Mesendoderm (in vitro differentiated cells): Measurements from ENCODE around the gene AKTIP.

Source experiments
- DNase-seq: peaks from one replicate; pipeline ENCODE4 v3.0.0; 2013
- H2AK5ac ChIP-seq: 2 replicates; pipeline ENCODE4 v1.6.1; 2013; ENCODE audit warnings: low read length, inconsistent platforms
- H2BK120ac ChIP-seq: 2 replicates; pipeline ENCODE4 v1.6.1; 2013; ENCODE audit warnings: low read depth, mild to moderate bottlenecking, low read length, moderate library complexity, mixed read lengths
- H2BK15ac ChIP-seq: replicated peaks from 2 replicates; pipeline ENCODE4 v1.6.1; 2013; ENCODE audit warnings: low read depth, mild to moderate bottlenecking, moderate library complexity
- H2BK5ac ChIP-seq: 2 replicates; pipeline ENCODE4 v1.6.1; 2013; ENCODE audit warnings: low read length, inconsistent platforms
- H3K18ac ChIP-seq: 2 replicates; pipeline ENCODE4 v1.6.1; 2013; ENCODE audit warnings: mild to moderate bottlenecking, low read length, mixed read lengths
- H3K23ac ChIP-seq: one replicate; pipeline ENCODE4 v1.6.1; 2013; ENCODE audit warnings: low read length
- H3K27ac ChIP-seq: 2 replicates; pipeline ENCODE4 v1.5.1; 2013; ENCODE audit warnings: low read depth, mild to moderate bottlenecking, inconsistent platforms, low read length, moderate library complexity
- H3K27me3 ChIP-seq: 2 replicates; pipeline ENCODE4 v1.6.1; 2013; ENCODE audit warnings: low read length, control low read depth, mild to moderate bottlenecking, inconsistent platforms; ENCODE audit not compliant: insufficient read depth, poor library complexity
- H3K36me3 ChIP-seq: 2 replicates; pipeline ENCODE4 v1.6.1; 2013; ENCODE audit warnings: low read length, inconsistent platforms; ENCODE audit not compliant: control insufficient read depth, insufficient read depth
- H3K4ac ChIP-seq: one replicate; pipeline ENCODE4 v1.6.1; 2013; ENCODE audit warnings: low read depth, mild to moderate bottlenecking, low read length, moderate library complexity
- H3K4me1 ChIP-seq: 2 replicates; pipeline ENCODE4 v1.6.1; 2013; ENCODE audit warnings: low read depth, low read length, inconsistent platforms; ENCODE audit not compliant: control insufficient read depth
- H3K4me2 ChIP-seq: 2 replicates; pipeline ENCODE4 v1.6.1; 2013; ENCODE audit warnings: low read length
- H3K4me3 ChIP-seq: 2 replicates; pipeline ENCODE4 v1.5.1; 2013; ENCODE audit warnings: mild to moderate bottlenecking, low read length
- H3K56ac ChIP-seq: one replicate; pipeline ENCODE4 v1.6.1; 2013; ENCODE audit warnings: low read length
- H3K79me1 ChIP-seq: 2 replicates; pipeline ENCODE4 v1.6.1; 2013; ENCODE audit warnings: low read length, inconsistent platforms
- H3K79me2 ChIP-seq: 2 replicates; pipeline ENCODE4 v1.6.1; 2013; ENCODE audit warnings: mild to moderate bottlenecking, low read length; ENCODE audit not compliant: control insufficient read depth, insufficient read depth
- H3K9ac ChIP-seq: 2 replicates; pipeline ENCODE4 v1.6.1; 2013; ENCODE audit warnings: low read length, inconsistent platforms
- H4K5ac ChIP-seq: one replicate; pipeline ENCODE4 v1.6.1; 2013; ENCODE audit warnings: low read length
- H4K8ac ChIP-seq: one replicate; pipeline ENCODE4 v1.6.1; 2013; ENCODE audit warnings: low read depth, mild to moderate bottlenecking, control low read depth, low read length, moderate library complexity
- WGBS: extraction: QIAGEN DNeasy Blood & Tissue Kit; methylation state at CpG from one replicate; pipeline ENCODE4 v1.1.7; 2013; ENCODE audit warnings: low lambda C conversion rate, missing lambda C conversion rate; ENCODE audit not compliant: insufficient coverage; ENCODE audit errors: extremely low coverage; 5-methylcytosine and 5-hydroxymethylcytosine counted together

AKTIP gene

DNA sequence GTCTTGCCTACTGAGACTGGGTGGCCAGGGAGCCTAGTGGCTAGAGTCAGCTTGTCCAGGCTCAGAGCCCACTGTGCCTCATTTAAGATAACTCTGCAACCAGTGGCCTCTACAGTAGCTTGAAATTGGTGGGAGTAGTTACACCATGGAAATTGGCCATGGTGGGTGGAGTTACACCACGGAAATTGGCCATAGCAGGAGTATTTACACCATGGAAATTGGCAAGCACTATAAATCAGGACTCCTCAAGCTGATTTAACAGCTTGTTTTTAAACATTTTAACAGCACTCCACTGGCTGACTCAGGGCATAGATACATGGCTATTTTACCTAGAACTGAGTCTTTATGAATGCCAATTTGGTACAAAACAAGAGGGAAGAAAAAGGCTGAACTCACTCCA lies 27.7 kb upstream of the AKTIP start:
- no CpG with 5 or more reads among the region's 1 CpG for WGBS
- Histone ChIP-seq H3K4me3 (no peak overlapping the region), H3K27me3 (no peaks in the 10 kb centered on the region), H2BK15ac (no peak overlapping the region), H4K8ac (no peak overlapping the region), H4K5ac (no peak overlapping the region), H3K4ac (no peak overlapping the region), H2AK5ac (no peak overlapping the region), H3K9ac (no peak overlapping the region), H3K56ac (no peak overlapping the region), H3K4me1 (no peaks in the 10 kb centered on the region), H3K18ac (no peak overlapping the region), H3K23ac (no peak overlapping the region), H3K36me3 (no peaks in the 10 kb centered on the region), H3K27ac (no peak overlapping the region), H3K4me2 (no peak overlapping the region), H3K79me2 (no peaks in the 10 kb centered on the region), H2BK5ac (no peak overlapping the region), H2BK120ac (no peak overlapping the region), H3K79me1 (no peaks in the 10 kb centered on the region)
- no peak for DNase-seq

DNA sequence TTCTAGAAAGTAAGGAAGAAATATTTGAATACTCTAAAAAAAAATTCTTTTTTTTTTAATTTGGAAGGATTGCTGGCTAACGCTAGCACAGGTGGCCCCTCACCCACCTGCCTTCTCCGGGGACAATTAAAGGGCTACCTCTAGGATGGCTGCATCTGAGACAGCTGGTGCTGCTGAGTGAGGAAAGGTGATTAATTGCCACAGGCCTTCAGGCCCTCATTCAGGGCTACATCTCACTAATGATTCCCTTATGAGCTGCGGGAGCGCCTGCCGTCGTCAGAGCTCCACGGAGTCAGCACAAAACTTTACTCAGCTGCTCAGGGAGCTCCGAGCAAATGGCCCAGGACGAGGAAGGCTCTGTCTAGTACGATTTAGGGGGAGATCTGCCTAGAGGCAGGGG lies 27.0 kb upstream of the AKTIP start:
- DNase-seq: no peak
- H3K4me1 ChIP-seq: no peaks in the 10 kb centered on the region
- no peak overlapping the region for H3K4me3 ChIP-seq
- no peak overlapping the region for H3K23ac ChIP-seq
- H2BK5ac ChIP-seq: no peak overlapping the region
- H3K27me3 ChIP-seq: no peaks in the 10 kb centered on the region
- no peak overlapping the region for H3K4ac ChIP-seq
- H3K27ac ChIP-seq: no peak overlapping the region
- no CpG with 5 or more reads among the region's 10 CpGs for WGBS
- no peaks in the 10 kb centered on the region for H3K79me1 ChIP-seq
- no peak overlapping the region for H2AK5ac ChIP-seq
- H3K18ac ChIP-seq: no peak overlapping the region
- no peak overlapping the region for H2BK15ac ChIP-seq
- H3K79me2 ChIP-seq: no peaks in the 10 kb centered on the region
- H4K8ac ChIP-seq: no peak overlapping the region
- no peak overlapping the region for H2BK120ac ChIP-seq
- H3K56ac ChIP-seq: no peak overlapping the region
- H3K4me2 ChIP-seq: no peak overlapping the region
- H3K9ac ChIP-seq: no peak overlapping the region
- H3K36me3 ChIP-seq: no peaks in the 10 kb centered on the region
- H4K5ac ChIP-seq: no peak overlapping the region

DNA sequence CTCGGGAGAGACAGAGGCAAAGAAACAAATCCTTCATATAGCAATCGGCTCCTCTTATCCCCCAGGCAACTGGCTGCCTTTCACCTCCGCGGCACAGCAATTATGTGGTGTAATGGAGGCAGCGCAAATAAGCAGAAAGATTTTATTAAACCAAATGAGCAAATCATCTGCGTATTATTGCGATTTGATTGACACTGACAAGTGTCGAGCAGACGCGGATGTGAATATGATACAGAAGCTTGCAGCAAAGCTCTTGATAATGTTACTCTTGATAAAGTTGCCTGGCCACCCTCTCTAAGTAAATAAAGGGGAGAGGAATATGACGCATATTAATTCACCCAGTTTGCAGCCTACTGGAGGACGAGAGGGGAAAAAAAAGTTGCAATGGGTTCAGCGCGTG lies 26.5 kb upstream of the AKTIP start:
- H3K36me3 ChIP-seq: no peaks in the 10 kb centered on the region
- no peak overlapping the region for H3K4ac ChIP-seq
- no peak overlapping the region for H3K9ac ChIP-seq
- DNase-seq: no peak
- H2BK5ac ChIP-seq: no peak overlapping the region
- no peak overlapping the region for H4K8ac ChIP-seq
- H2BK15ac ChIP-seq: no peak overlapping the region
- no peak overlapping the region for H3K4me2 ChIP-seq
- H3K18ac ChIP-seq: no peak overlapping the region
- H3K56ac ChIP-seq: no peak overlapping the region
- no peaks in the 10 kb centered on the region for H3K4me1 ChIP-seq
- no peak overlapping the region for H3K23ac ChIP-seq
- H3K27ac ChIP-seq: no peak overlapping the region
- no CpG with 5 or more reads among the region's 14 CpGs for WGBS
- no peaks in the 10 kb centered on the region for H3K27me3 ChIP-seq
- H3K79me1 ChIP-seq: no peaks in the 10 kb centered on the region
- no peaks in the 10 kb centered on the region for H3K79me2 ChIP-seq
- H4K5ac ChIP-seq: no peak overlapping the region
- no peak overlapping the region for H3K4me3 ChIP-seq
- H2BK120ac ChIP-seq: no peak overlapping the region
- no peak overlapping the region for H2AK5ac ChIP-seq

DNA sequence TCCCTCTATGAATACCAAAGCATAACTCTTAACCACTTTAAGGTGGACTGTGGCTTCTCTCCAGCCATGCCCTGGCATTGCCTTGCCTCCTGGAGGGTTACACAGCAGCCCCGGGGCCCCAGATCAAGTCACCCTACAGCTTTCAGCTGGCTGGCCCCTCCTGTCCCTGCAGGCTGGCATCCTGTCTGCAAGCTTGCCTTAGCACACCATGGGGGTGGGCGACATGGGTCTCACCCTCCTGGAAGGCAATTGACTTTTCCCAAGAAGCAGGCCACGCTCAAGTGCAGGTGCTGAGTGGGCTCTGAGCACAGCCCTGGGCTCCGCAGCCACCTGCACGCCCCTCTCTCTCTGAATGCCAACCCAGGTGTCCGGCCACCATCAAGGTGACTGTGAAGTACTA lies 25.8 kb upstream of the AKTIP start:
- H2BK120ac ChIP-seq: no peak overlapping the region
- no peak overlapping the region for H3K4me3 ChIP-seq
- H3K23ac ChIP-seq: no peak overlapping the region
- no peak overlapping the region for H3K18ac ChIP-seq
- H2BK5ac ChIP-seq: no peak overlapping the region
- DNase-seq: no peak
- H2AK5ac ChIP-seq: no peak overlapping the region
- H3K27ac ChIP-seq: no peak overlapping the region
- no peak overlapping the region for H3K9ac ChIP-seq
- H3K4ac ChIP-seq: no peak overlapping the region
- H2BK15ac ChIP-seq: no peak overlapping the region
- H4K5ac ChIP-seq: no peak overlapping the region
- no peaks in the 10 kb centered on the region for H3K79me1 ChIP-seq
- no peaks in the 10 kb centered on the region for H3K4me1 ChIP-seq
- H3K27me3 ChIP-seq: no peaks in the 10 kb centered on the region
- H3K36me3 ChIP-seq: no peaks in the 10 kb centered on the region
- WGBS: no CpG with 5 or more reads among the region's 6 CpGs
- no peak overlapping the region for H4K8ac ChIP-seq
- H3K79me2 ChIP-seq: no peaks in the 10 kb centered on the region
- H3K56ac ChIP-seq: no peak overlapping the region
- no peak overlapping the region for H3K4me2 ChIP-seq

DNA sequence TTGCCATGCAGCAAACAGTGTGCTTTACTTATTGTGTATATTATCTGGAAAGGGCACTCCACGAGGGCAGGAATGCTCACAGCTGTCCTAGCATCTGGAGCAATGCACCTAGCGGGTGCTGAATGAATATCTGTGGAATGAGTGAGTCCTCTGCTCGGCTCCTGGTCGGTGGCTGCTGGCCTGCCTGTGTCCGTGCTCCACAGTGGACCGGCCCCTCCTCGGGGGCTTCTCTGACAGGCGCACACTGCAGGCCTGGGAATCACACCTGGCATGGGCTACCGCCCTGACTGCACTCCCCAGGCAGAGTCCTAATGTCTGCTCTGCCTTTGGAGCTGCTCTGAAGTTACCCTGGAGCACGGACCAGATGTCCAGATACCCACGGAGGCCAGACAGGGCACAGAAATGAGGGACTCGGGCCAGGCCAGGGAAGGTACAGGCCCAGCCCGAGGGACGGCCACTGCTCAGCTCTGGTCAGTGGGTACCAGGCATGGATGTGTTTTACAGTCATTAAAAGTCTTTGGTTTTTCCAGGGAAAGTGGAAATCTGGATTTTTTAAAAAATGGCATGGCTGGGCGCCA lies 21.1 kb upstream of the AKTIP start:
- H3K56ac ChIP-seq: no peak overlapping the region
- H3K4me3 ChIP-seq: no peak overlapping the region
- H3K4me2 ChIP-seq: no peak overlapping the region
- H2BK120ac ChIP-seq: no peak overlapping the region
- H3K27ac ChIP-seq: no peak overlapping the region
- no peak overlapping the region for H3K9ac ChIP-seq
- no peaks in the 10 kb centered on the region for H3K27me3 ChIP-seq
- no peak overlapping the region for H2AK5ac ChIP-seq
- H3K36me3 ChIP-seq: no peaks in the 10 kb centered on the region
- H3K79me1 ChIP-seq: no peaks in the 10 kb centered on the region
- no peak overlapping the region for H2BK5ac ChIP-seq
- H4K8ac ChIP-seq: no peak overlapping the region
- no peak for DNase-seq
- H4K5ac ChIP-seq: no peak overlapping the region
- H2BK15ac ChIP-seq: no peak overlapping the region
- no peaks in the 10 kb centered on the region for H3K79me2 ChIP-seq
- H3K4ac ChIP-seq: no peak overlapping the region
- no peak overlapping the region for H3K23ac ChIP-seq
- no peak overlapping the region for H3K18ac ChIP-seq
- H3K4me1 ChIP-seq: no peaks in the 10 kb centered on the region
- WGBS: no CpG with 5 or more reads among the region's 15 CpGs

DNA sequence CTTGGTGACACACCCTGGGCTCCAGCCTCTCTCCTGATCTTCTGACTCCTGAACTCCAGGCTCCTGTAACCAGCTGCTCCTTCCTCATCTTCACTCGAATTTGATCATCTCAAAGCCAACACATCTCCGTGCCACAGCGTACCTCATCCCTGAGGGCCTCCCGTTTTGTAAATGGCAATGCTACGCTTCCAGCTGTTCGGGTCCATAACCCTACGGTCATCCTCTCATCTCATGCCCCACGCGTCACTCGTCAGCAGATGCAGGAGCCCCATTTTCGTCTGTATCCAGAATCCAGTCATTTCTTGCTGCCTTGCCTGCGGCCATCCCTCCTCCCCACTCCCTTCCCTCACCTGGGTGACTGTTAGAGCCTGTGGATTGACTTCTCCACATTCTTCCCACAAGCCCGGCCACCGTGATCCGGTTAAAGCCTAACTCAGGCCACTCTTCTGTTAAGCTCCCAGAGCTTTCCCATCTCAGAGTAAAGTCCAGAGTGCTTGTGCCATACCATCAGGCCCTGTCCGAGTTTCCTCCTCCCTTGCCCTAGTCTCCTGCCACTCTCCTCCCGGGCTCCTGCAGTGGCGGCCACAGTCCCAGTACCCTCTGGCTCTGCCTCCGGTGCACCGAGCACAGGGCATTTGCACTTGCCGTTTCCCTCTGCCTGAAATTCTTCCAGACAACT lies 20.3 kb upstream of the AKTIP start:
- no CpG with 5 or more reads among the region's 21 CpGs for WGBS
- H4K8ac ChIP-seq: no peak overlapping the region
- H2BK5ac ChIP-seq: no peak overlapping the region
- H3K4me3 ChIP-seq: no peak overlapping the region
- no peak overlapping the region for H3K18ac ChIP-seq
- no peak overlapping the region for H2BK120ac ChIP-seq
- no peak for DNase-seq
- H2BK15ac ChIP-seq: no peak overlapping the region
- no peaks in the 10 kb centered on the region for H3K4me1 ChIP-seq
- no peaks in the 10 kb centered on the region for H3K27me3 ChIP-seq
- no peak overlapping the region for H3K56ac ChIP-seq
- H3K36me3 ChIP-seq: no peaks in the 10 kb centered on the region
- H3K4me2 ChIP-seq: no peak overlapping the region
- H3K23ac ChIP-seq: no peak overlapping the region
- H4K5ac ChIP-seq: no peak overlapping the region
- H3K4ac ChIP-seq: no peak overlapping the region
- H3K27ac ChIP-seq: no peak overlapping the region
- no peaks in the 10 kb centered on the region for H3K79me2 ChIP-seq
- H3K79me1 ChIP-seq: no peaks in the 10 kb centered on the region
- H2AK5ac ChIP-seq: no peak overlapping the region
- H3K9ac ChIP-seq: no peak overlapping the region
